C4-2B (cell line): ENCODE measurements around the gene LRFN2.

Experiments used
- ZFX ChIP-seq: fragments of 450-650 bp; IDR thresholded peaks from 2 replicates; pipeline ENCODE4 v1.6.1; 2017
- TF ChIP-seq, protein P1 (sequence below): fragments of 450-650 bp; conservative IDR thresholded peaks from 2 replicates; pipeline ENCODE4 v1.5.1; 2017; ENCODE audit warnings: mild to moderate bottlenecking

DNA sequence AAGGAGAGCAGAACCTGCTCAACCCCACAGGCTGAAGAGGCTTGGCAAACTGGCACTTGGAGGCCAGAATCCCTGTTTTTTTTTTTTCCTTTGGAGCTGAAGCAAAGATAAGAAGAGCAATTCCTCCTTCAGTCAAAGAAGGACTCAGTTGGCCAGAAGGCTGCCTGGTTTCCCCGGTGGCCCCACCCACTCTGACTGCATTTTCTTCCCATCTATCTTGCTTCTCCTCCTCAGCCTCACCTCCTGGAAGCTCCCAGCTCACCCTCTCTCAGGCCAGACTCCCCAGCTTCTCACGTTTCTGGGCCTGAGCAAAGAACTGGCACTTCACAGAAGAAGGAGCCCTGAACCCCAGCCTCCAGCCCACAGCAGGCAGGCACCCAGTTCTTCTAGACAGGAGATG is 2.4 kb downstream of the LRFN2 start:
- TF ChIP-seq, protein P1, sequence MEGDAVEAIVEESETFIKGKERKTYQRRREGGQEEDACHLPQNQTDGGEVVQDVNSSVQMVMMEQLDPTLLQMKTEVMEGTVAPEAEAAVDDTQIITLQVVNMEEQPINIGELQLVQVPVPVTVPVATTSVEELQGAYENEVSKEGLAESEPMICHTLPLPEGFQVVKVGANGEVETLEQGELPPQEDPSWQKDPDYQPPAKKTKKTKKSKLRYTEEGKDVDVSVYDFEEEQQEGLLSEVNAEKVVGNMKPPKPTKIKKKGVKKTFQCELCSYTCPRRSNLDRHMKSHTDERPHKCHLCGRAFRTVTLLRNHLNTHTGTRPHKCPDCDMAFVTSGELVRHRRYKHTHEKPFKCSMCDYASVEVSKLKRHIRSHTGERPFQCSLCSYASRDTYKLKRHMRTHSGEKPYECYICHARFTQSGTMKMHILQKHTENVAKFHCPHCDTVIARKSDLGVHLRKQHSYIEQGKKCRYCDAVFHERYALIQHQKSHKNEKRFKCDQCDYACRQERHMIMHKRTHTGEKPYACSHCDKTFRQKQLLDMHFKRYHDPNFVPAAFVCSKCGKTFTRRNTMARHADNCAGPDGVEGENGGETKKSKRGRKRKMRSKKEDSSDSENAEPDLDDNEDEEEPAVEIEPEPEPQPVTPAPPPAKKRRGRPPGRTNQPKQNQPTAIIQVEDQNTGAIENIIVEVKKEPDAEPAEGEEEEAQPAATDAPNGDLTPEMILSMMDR = no peak
- TF ChIP-seq ZFX = no peak
